ENCODE data around the gene E4F1.

E4F1 gene

GRCh38 chr16:2205104-2205966, 18.1 kb upstream of the E4F1 start, which contains the start of gene MLST8:
MLST8 (plus strand) TSS chr16:2205454; CDS start chr16:2206086, 632 bp downstream.
- DNase-seq (ENCODE audit: insufficient read length, low spot score), result peak; percentile 95
- peak; percentile 84 for FAIRE-seq

- peak; percentile 23 for FAIRE-seq
These were observed 17.5 kb upstream of the E4F1 start for GRCh38 chr16:2205967-2206313.

GRCh38 chr16:2206420-2206779, 17.0 kb upstream of the E4F1 start:
- FAIRE-seq, result peak; percentile 16
- DNase-seq (ENCODE audit: insufficient read length, low spot score), result no peak

More at GRCh38 chr16:2205967-2206313, 17.5 kb upstream of the E4F1 start:
- no peak for DNase-seq (ENCODE audit: insufficient read length, low spot score)

DNA sequence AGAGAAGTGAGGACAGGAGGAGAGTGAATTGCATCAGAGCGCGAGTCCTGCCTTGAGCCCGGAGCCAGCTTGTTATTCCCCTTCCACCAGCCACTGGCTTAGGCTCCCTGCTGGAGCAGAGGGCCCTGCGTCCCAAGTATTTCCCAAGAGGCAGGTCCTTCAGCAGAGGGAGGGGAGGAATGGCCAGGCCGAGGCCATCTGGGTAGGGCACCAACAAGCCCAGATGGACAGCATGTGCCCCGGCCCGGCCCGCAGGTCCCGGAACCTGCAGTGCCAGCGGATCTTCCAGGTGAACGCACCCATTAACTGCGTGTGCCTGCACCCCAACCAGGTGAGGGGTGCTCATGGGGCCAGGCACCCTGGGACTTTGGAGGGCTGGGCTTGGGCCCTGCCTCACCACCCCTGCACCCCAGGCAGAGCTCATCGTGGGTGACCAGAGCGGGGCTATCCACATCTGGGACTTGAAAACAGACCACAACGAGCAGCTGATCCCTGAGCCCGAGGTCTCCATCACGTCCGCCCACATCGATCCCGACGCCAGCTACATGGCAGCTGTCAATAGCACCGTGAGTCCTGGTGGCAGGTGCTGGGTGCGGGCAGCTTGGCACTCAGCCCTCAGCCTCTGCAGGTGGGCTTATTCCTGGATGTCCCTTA, 16.5 kb upstream of the E4F1 start:
- FAIRE-seq (no peak), DNase-seq (ENCODE audit: insufficient read length, low spot score) (no peak)

DNA sequence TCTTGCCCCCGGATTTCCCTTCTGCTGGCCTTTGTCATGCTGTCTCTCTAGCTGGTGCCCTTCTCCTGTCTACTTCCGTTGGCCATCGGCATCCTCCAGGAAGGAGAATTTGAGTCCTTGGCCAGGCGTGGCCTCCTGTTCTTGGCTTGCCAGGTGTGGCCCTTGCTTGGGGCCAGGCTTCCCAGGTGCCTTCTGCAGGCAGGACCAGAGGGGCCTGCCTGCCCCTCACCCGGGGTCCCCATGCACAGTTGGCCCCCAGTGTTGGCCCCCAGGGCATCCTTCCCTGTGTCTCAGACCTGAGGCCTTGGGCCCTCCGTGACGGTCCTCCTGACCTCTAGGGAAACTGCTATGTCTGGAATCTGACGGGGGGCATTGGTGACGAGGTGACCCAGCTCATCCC, 15.5 kb upstream of the E4F1 start:
- DNase-seq (ENCODE audit: insufficient read length, low spot score) (no peak), FAIRE-seq (no peak)

GRCh38 chr16:2208308-2208707, 15.1 kb upstream of the E4F1 start:
- FAIRE-seq (no peak), DNase-seq (ENCODE audit: insufficient read length, low spot score) (no peak)

DNA sequence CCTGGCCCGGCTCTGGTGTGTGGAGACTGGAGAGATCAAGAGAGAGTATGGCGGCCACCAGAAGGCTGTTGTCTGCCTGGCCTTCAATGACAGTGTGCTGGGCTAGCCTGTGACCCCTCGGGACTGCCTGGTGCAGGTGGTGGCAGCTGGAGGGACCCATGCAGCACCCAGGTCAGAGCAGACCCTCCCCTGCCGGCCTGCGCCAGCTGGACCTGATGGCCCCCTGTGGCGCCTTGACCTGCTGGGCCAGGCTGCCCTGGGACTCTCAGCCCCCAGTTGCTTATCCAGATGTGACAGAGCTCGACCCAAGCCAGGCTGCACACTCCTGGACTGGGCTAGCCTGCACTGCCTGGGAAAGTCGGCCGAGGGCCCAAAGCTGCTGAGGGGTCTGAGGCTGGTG, 14.6 kb upstream of the E4F1 start:
- no peak for DNase-seq (ENCODE audit: insufficient read length, low spot score)
- FAIRE-seq, result no peak

DNA sequence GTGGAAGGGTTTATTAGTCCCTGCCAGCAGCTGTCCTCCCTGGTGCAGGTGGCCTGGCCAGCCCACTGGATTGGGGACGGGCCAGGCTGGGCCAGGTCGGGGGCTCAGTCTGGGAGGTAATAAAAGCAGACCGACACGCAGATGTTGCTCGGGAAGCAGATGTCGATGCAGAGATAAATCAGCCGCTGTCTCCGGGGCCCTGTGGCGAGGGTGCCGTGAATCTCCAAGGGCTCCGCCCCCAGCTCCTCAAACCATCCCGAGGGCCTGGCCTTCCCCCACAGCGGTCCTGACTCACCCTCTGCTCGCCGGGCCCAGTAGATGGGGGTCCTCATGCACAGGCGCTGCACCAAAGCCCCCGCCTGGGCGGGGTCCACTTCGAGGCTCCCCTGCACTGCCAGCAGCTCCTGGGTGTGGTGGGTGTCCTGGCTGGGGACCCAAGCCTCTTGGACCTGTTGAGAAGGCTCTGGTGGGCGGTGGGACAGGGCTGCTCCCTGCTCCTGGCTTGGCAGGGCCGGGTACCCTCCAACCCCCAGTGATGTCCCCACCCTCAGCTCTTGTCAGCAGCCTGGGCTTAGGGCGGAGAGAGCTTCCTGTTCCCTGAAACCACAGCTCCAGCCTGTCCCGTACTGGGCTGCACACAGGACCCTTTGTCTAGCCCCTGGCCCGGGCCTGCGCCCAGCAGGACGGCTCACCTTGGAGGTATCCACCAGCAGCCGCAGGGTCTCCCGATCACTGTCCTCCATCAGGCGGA, 14.0 kb upstream of the E4F1 start:
- DNase-seq (ENCODE audit: insufficient read length, low spot score), result no peak
- FAIRE-seq, result no peak

DNA sequence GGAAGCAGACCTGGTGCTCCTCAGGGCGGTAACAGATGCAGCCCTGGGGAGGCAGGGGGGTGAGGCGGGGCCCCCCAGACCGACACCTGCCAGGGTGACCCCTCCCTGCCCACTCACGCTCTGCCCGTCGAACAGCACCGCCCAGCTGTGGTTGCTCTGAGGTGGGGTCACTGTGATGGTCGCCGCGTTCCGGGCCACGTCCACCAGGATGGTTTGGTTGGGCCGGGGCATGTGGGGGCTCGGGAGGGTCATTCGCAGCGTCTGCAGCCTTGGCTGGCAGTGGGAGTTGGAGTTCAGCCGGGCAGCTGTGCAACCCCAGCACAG, 13.4 kb upstream of the E4F1 start:
- no peak for DNase-seq (ENCODE audit: insufficient read length, low spot score)
- FAIRE-seq, result no peak

DNA sequence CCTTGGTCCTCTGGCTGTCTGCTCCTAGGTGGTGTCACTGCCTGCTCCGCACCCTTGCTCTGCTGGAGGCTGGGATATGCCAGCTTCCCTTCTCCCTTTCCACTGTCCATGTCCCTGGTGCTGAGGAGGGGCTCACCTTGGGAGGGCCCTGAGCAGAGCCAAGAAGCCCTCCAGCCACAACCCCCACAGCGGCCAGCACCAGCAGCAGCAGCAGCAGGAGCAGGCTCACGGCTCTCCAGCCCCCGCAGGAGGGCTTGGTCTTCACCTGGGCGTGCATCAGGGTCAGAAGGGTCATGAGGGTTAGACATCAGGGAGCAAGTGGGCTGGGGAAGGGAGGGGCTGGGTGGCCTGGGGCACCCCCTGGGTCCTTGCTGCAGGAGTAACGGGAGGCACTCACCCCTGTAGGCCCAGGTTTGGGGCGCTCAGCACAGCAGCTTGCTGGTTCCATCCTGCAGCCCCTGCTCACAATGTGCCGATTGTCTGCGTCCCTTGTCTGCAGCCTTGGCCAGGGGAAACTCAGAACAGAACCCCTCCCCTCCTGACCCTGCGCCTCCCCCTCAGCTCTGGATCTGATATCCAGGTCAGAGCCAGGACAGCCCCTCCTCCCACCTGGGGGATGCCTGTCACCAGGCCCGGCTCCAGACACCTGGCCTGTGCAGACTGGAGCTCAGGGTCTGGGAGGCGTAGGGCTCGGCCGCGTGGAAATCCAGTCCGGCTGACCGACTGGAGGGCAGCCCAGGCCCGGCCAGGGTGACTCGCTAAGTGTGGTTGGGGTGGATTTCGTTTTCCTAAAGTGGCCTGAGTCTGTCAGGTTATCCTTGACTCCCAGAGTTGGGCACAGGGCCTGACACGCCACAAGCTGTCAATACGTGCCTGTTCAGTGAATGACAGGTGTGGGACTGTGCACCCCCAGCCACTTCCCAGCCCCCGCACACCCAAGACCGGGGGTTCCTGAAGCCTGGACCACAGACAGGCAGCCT, 12.7 kb upstream of the E4F1 start, which contains the start of gene BRICD5:
TSS of gene BRICD5 (minus strand) at position 478 of the 980 bp plus-strand sequence. CDS start at position 448, 30 bp downstream.
- DNase-seq (ENCODE audit: insufficient read length, low spot score) (no peak), FAIRE-seq (no peak)

- FAIRE-seq, result no peak
These were observed 11.5 kb upstream of the E4F1 start for GRCh38 chr16:2211923-2212347.

DNA sequence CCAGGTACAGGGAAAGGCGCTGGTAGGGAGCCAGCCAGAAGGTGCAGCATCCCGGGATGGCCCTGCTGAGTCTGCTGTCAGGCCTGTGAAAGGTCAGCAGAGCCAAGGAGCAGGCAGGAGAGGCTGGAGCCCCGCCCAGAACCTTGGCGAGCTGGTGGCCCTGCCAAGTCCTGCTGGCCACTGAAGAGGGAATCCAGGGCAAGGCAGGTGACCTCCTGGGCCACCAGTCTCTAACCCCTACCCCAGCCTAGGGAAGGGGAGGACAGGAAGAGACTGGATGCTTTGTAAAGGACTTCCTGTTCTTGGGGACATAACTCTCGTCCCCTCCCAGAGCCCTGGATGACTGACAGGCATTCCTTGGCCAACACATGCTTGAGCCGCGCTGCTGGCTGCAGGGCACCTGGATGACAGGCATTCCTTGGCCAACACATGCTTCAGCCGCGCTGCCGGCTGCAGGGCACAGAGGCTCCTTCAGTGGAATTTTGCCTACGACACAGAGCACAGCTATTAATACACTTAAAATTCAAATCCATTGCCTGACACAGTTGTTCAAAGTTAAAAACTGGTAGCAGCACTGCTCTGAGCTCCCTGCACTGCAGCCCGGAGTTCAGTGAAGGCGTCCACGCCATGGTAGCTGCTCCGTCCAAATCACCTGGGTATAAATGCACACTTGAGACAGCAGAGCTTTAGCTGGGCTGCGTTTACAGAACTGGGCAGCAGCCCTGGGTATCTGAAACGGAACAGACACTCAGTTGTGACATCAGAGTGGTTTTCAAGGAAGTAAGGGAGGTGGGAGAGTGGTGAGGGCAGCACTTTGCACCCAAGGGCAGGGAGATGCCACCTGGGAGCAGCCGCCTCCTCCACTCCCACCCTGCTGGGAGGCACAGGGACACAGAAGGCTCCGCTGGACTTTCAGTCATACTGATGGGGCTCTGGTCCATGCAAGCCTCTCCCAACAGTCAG, 10.7 kb upstream of the E4F1 start:
- no peak for FAIRE-seq
- DNase-seq (ENCODE audit: insufficient read length, low spot score), result no peak

More at GRCh38 chr16:2211923-2212347, 11.5 kb upstream of the E4F1 start:
- no peak for DNase-seq (ENCODE audit: insufficient read length, low spot score)

DNA sequence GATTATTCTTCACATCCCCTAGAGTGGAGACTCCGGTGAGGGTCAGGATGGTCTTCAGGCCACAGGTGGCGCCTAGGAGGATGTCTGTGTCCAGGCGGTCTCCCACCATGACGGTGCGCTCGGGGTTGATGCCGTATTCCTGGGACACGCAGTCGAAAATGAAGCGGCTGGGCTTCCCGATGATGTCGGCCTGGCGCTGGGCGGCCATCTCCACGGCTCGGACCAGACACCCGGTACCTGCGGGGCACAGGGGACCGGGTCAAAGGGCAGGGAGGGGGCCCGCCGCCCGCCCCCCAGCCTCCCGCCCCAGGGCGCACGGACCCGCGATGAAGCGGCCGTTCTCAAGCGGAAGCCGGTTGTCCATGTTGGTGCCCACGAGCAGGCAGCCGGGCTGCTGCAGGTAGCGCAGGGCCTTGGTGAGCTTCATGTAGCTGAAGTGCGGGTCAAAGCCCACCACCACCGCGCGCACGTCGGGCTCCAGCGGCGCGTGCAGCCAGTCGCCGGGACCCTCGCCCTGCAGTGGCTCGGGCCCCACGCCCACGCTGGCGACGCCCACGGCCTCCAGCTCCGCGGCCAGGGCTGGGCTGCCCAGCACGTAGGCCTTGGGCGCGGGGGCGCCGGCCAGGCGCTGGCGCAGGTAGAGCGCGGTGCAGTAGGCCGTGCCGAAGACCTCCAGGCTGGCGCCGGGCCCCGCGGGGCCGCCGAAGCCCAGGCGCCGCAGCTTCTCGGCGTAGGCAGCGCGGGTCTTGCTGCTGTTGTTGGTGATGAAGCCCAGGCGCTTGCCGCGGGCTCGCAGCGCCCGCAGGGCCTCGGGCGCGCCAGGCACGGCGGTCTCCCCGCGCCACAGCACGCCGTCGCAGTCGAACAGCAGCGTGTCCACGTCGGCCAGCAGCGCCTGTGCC, 9.3 kb upstream of the E4F1 start:
- FAIRE-seq, result no peak

GRCh38 chr16:2214719-2214968, 8.7 kb upstream of the E4F1 start, which contains the start of gene PGP:
PGP (minus strand) TSS chr16:2214840; CDS start chr16:2214777, 63 bp downstream.
- DNase-seq (ENCODE audit: insufficient read length, low spot score) (no peak), FAIRE-seq (no peak)

More for the DNA sequence above, 9.3 kb upstream of the E4F1 start:
- DNase-seq (ENCODE audit: insufficient read length, low spot score), result no peak

DNA sequence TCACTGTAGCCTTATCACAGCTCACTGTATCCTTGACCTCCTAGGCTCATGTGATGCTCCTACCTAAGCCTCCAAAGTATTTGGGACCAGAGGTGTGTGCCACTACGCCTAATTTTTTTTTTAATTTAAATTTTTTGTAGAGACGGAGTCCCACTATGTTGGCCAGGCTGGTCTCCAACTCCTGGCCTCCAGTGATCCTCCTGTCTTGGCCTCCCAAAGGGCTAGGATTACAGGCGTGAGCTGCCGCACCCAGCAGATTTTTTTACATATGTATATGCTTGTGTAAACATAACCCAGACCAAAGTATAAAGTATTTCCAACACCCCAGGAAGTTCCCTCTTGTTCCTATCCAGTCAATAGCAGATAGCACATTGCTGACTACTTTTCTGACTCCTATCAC, 7.1 kb upstream of the E4F1 start:
- FAIRE-seq, result no peak
- no peak for DNase-seq (ENCODE audit: insufficient read length, low spot score)

DNA sequence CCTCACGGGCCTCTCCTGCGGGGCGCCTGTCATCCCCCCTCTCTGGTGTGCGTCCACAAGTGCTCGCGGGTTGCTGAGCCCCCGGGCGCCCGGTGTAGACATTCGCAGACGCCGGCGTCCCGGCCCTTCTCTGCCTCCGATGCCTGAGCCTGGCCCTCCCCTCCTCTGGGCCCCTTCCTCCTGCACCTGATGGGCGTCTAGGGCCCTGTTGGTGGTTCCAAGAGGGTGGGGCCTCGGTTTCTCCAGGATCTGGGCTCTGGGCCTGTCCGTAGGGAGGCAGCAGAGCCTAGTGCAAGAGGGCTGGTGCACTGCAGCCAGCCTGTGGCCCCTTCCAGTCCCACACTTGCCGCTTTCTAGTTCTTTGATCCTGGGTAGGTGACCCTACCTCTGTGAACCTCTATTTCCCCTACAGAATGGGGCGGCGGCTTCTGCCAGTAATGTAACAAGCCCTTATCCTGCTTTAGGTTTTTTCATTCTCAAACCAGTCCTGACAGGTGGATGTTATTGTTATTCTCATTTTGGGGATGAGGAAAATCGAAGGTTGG, 623 bp downstream of the E4F1 start:
- FAIRE-seq (no peak), DNase-seq (ENCODE audit: insufficient read length, low spot score) (peak; percentile 34)

- DNase-seq (ENCODE audit: insufficient read length, low spot score), result no peak
- FAIRE-seq, result no peak
These were observed 2.9 kb downstream of the E4F1 start for GRCh38 chr16:2226245-2226793.

GRCh38 chr16:2226918-2227317, 3.5 kb downstream of the E4F1 start:
- no peak for DNase-seq (ENCODE audit: insufficient read length, low spot score)

More at GRCh38 chr16:2226918-2227317, 3.5 kb downstream of the E4F1 start:
- FAIRE-seq, result no peak
